H9 (cell line): ENCODE data around the gene TREML2. TPM values are rescaled to one million over a fixed set of nuclear protein-coding genes. Genes with fewer than 3 reads are reported as not detected.

ENCODE experiments used
- DNase-seq: peaks from one replicate; pipeline ENCODE4 v3.0.0-alpha.2; 2017
- H2AFZ ChIP-seq: one replicate; pipeline ENCODE4 v1.6.1; 2013; ENCODE audit warnings: mild to moderate bottlenecking, low read length, control low read depth, moderate library complexity
- H2AK5ac ChIP-seq: 2 replicates; pipeline ENCODE4 v1.6.1; 2013; ENCODE audit warnings: low read length, control low read depth, mixed read lengths; ENCODE audit not compliant: insufficient read length
- H2BK120ac ChIP-seq: one replicate; pipeline ENCODE4 v1.6.1; 2013; ENCODE audit warnings: low read depth, mild to moderate bottlenecking, low read length, control low read depth, inconsistent platforms; ENCODE audit not compliant: poor library complexity, severe bottlenecking
- H2BK12ac ChIP-seq: 2 replicates; pipeline ENCODE4 v1.6.1; 2013; ENCODE audit warnings: low read length, control low read depth, mixed read lengths, low read depth; ENCODE audit not compliant: insufficient read length
- H2BK15ac ChIP-seq: 2 replicates; pipeline ENCODE4 v1.6.1; 2013; ENCODE audit warnings: low read depth, low read length, control low read depth
- H2BK20ac ChIP-seq: one replicate; pipeline ENCODE4 v1.6.1; 2013; ENCODE audit warnings: low read depth, mild to moderate bottlenecking, low read length, control low read depth, inconsistent platforms; ENCODE audit not compliant: poor library complexity, severe bottlenecking
- H2BK5ac ChIP-seq: 2 replicates; pipeline ENCODE4 v1.6.1; 2013; ENCODE audit warnings: low read length, control low read depth, mixed read lengths; ENCODE audit not compliant: insufficient read length
- H3K14ac ChIP-seq: 2 replicates; pipeline ENCODE4 v1.6.1; 2013; ENCODE audit warnings: low read length, control low read depth; ENCODE audit not compliant: insufficient read depth
- H3K18ac ChIP-seq: 2 replicates; pipeline ENCODE4 v1.6.1; 2013; ENCODE audit warnings: low read depth, mild to moderate bottlenecking, mixed read lengths, low read length, control low read depth; ENCODE audit not compliant: insufficient read length
- H3K23ac ChIP-seq: 2 replicates; pipeline ENCODE4 v1.6.1; 2013; ENCODE audit warnings: low read length, control low read depth, mixed read lengths, low read depth; ENCODE audit not compliant: insufficient read length
- H3K23me2 ChIP-seq: 2 replicates; pipeline ENCODE4 v1.6.1; 2013; ENCODE audit warnings: low read depth, mild to moderate bottlenecking, mixed read lengths, low read length, control low read depth; ENCODE audit not compliant: insufficient read length, poor library complexity, severe bottlenecking
- H3K27ac ChIP-seq: 2 replicates; pipeline ENCODE4 v1.5.1; 2013; ENCODE audit warnings: low read length, control low read depth, mixed read lengths, low read depth; ENCODE audit not compliant: insufficient read length
- H3K27me3 ChIP-seq: 2 replicates; pipeline ENCODE4 v1.6.1; 2013; ENCODE audit warnings: low read length, control low read depth, inconsistent platforms; ENCODE audit not compliant: insufficient read depth
- H3K4ac ChIP-seq: 2 replicates; pipeline ENCODE4 v1.6.1; 2013; ENCODE audit warnings: low read depth, mild to moderate bottlenecking, control low read depth, inconsistent platforms, low read length, moderate library complexity
- H3K4me1 ChIP-seq: 2 replicates; pipeline ENCODE4 v1.6.1; 2013; ENCODE audit warnings: low read length, control low read depth, inconsistent platforms; ENCODE audit not compliant: insufficient read depth
- H3K4me2 ChIP-seq: 2 replicates; pipeline ENCODE4 v1.6.1; 2013; ENCODE audit warnings: low read length, control low read depth, mixed read lengths; ENCODE audit not compliant: insufficient read length, insufficient read depth
- H3K56ac ChIP-seq: 2 replicates; pipeline ENCODE4 v1.6.1; 2013; ENCODE audit warnings: low read depth, mild to moderate bottlenecking, mixed read lengths, low read length, control low read depth; ENCODE audit not compliant: insufficient read length
- H3K79me1 ChIP-seq: 2 replicates; pipeline ENCODE4 v1.6.1; 2013; ENCODE audit warnings: low read depth, mild to moderate bottlenecking, moderate library complexity, low read length, control low read depth, inconsistent platforms; ENCODE audit not compliant: insufficient read depth, poor library complexity, severe bottlenecking
- H3K79me2 ChIP-seq: 2 replicates; pipeline ENCODE4 v1.6.1; 2013; ENCODE audit warnings: low read length, control low read depth, inconsistent platforms; ENCODE audit not compliant: insufficient read depth
- H3K9ac ChIP-seq: 2 replicates; pipeline ENCODE4 v1.6.1; 2013; ENCODE audit warnings: low read length, control low read depth, mixed read lengths; ENCODE audit not compliant: insufficient read length; ENCODE audit errors: extremely low read depth
- H3K9me3 ChIP-seq: one replicate; pipeline ENCODE4 v1.6.1; 2013; ENCODE audit warnings: low read depth, low read length, inconsistent platforms; ENCODE audit not compliant: control insufficient read depth
- H3T11ph ChIP-seq: one replicate; pipeline ENCODE4 v1.6.1; 2013; ENCODE audit warnings: mild to moderate bottlenecking, low read length, control low read depth, inconsistent platforms
- H4K20me1 ChIP-seq: one replicate; pipeline ENCODE4 v1.6.1; 2013; ENCODE audit not compliant: control insufficient read depth, insufficient read length, insufficient read depth
- H4K5ac ChIP-seq: 2 replicates; pipeline ENCODE4 v1.6.1; 2013; ENCODE audit warnings: low read depth, mild to moderate bottlenecking, mixed read lengths, low read length, control low read depth; ENCODE audit not compliant: insufficient read length
- H4K8ac ChIP-seq: replicated peaks from 2 replicates; pipeline ENCODE4 v1.6.1; 2013; ENCODE audit warnings: low read length, control low read depth, mixed read lengths, low read depth; ENCODE audit not compliant: insufficient read length
- H4K91ac ChIP-seq: 2 replicates; pipeline ENCODE4 v1.6.1; 2013; ENCODE audit warnings: low read depth, mild to moderate bottlenecking, moderate library complexity, mixed read lengths, low read length, control low read depth; ENCODE audit not compliant: insufficient read length
- H3K27ac Mint-ChIP-seq, 3 experiments: 2 replicates in 2 of 3; 3 replicates in 1 of 3; pipeline ENCODE4 v1.8.0; 2020 to 2021; ENCODE audit warnings: mixed read lengths in 3 of 3, mild to moderate bottlenecking in 1 of 3, moderate library complexity in 1 of 3
- H3K27me3 Mint-ChIP-seq: 2 replicates; pipeline ENCODE4 v1.8.0; 2021; ENCODE audit warnings: low read depth, mild to moderate bottlenecking, moderate library complexity, mixed read lengths
- H3K36me3 Mint-ChIP-seq, 3 experiments: 2 replicates in 2 of 3; 3 replicates in 1 of 3; pipeline ENCODE4 v1.8.0; 2020 to 2021; ENCODE audit warnings: low read depth in 3 of 3, mixed read lengths in 3 of 3; ENCODE audit not compliant: insufficient read depth in 1 of 3
- H3K4me1 Mint-ChIP-seq, 2 experiments: 2 replicates each; pipeline ENCODE4 v1.8.0; 2020; ENCODE audit warnings: mixed read lengths in 2 of 2
- H3K4me3 Mint-ChIP-seq, 2 experiments: 2 replicates in 1 of 2; 3 replicates in 1 of 2; pipeline ENCODE4 v1.8.0; 2020 to 2021; ENCODE audit warnings: mild to moderate bottlenecking in 2 of 2, mixed read lengths in 2 of 2, moderate library complexity in 1 of 2
- H3K9me3 Mint-ChIP-seq, 2 experiments: 2 replicates in 1 of 2; 3 replicates in 1 of 2; pipeline ENCODE4 v1.8.0; 2020; ENCODE audit warnings: mild to moderate bottlenecking in 2 of 2, mixed read lengths in 2 of 2, moderate library complexity in 1 of 2
- WGBS: extraction: QIAGEN DNeasy Blood & Tissue Kit; methylation state at CpG from one replicate; pipeline ENCODE4 v1.1.7; 2013; ENCODE audit warnings: missing lambda C conversion rate, low lambda C conversion rate, mixed read lengths; ENCODE audit not compliant: insufficient read length; ENCODE audit errors: extremely low coverage; 5-methylcytosine and 5-hydroxymethylcytosine counted together
- total RNA-seq: library from RNA; stranded (reverse); gene quantifications from 2 replicates; pipeline ENCODE4 v1.2.1, GENCODE V29; 2021
- TF ChIP-seq, protein P1 (sequence below): fragments of 200-600 bp; sonication (generic); conservative IDR thresholded peaks from 3 replicates; pipeline ENCODE4 v1.8.0; 2021; ENCODE audit warnings: antibody characterized with exemption, mild to moderate bottlenecking

Gene TREML2
- total RNA-seq, 1 experiment from 2014 or later: 0.07 TPM

DNA sequence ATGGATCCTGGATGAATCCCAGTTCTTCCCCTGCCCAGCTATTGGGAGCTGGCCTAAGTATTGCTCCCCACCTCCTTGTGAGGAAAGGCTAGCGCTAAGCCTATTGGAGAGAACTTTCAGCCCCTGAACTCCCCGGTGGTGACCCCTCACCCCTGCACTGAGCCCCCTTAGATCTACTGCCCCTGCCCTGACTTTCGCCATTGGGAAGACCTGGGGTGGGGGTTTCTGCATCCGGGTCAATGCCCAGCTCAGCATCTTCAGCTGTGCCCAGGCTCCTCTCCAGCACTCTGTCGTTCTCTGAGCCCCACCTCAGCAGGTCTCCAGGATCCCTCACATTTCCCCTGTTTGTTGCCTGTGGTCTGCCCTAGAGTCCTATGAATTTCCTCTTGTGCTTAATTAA lies 36.2 kb upstream of the TREML2 start:
- H3K4me1 ChIP-seq: no peaks in the 10 kb centered on the region; the same call in 1 of the 2 replicates
- no peak overlapping the region for H3K9ac ChIP-seq
- H2BK12ac ChIP-seq: no peak overlapping the region
- no peak overlapping the region for H2AFZ ChIP-seq
- H3K4me2 ChIP-seq: no peak overlapping the region
- no peak overlapping the region for H2BK20ac ChIP-seq
- H3K23ac ChIP-seq: no peak overlapping the region
- no peaks in the 10 kb centered on the region for H3K23me2 ChIP-seq
- Mint-ChIP-seq H3K27me3 (peaks cover 32% of the 10 kb centered on the region), H3K4me1 (peaks cover 15 to 19% of the 10 kb centered on the region in 2 experiments), H3K4me3 (no peak overlapping the region), H3K36me3 (no peaks in the 10 kb centered on the region), H3K27ac (no peak overlapping the region), H3K9me3 (no peaks in the 10 kb centered on the region)
- no peaks in the 10 kb centered on the region for H4K20me1 ChIP-seq
- TF ChIP-seq, protein P1, sequence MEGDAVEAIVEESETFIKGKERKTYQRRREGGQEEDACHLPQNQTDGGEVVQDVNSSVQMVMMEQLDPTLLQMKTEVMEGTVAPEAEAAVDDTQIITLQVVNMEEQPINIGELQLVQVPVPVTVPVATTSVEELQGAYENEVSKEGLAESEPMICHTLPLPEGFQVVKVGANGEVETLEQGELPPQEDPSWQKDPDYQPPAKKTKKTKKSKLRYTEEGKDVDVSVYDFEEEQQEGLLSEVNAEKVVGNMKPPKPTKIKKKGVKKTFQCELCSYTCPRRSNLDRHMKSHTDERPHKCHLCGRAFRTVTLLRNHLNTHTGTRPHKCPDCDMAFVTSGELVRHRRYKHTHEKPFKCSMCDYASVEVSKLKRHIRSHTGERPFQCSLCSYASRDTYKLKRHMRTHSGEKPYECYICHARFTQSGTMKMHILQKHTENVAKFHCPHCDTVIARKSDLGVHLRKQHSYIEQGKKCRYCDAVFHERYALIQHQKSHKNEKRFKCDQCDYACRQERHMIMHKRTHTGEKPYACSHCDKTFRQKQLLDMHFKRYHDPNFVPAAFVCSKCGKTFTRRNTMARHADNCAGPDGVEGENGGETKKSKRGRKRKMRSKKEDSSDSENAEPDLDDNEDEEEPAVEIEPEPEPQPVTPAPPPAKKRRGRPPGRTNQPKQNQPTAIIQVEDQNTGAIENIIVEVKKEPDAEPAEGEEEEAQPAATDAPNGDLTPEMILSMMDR: no peak
- H3K18ac ChIP-seq: no peak overlapping the region
- H3K27ac ChIP-seq: no peak overlapping the region
- no CpG with 5 or more reads among the region's 5 CpGs for WGBS
- no peak for DNase-seq
- H3T11ph ChIP-seq: no peak overlapping the region
- H2AK5ac ChIP-seq: no peak overlapping the region
- H3K9me3 ChIP-seq: no peaks in the 10 kb centered on the region
- H4K91ac ChIP-seq: no peak overlapping the region
- no peak overlapping the region for H4K5ac ChIP-seq
- H2BK120ac ChIP-seq: no peak overlapping the region
- H2BK15ac ChIP-seq: no peak overlapping the region
- H3K14ac ChIP-seq: no peak overlapping the region
- H3K56ac ChIP-seq: no peak overlapping the region
- H3K79me1 ChIP-seq: no peaks in the 10 kb centered on the region
- no peaks in the 10 kb centered on the region for H3K79me2 ChIP-seq
- H2BK5ac ChIP-seq: no peak overlapping the region
- H3K27me3 ChIP-seq: no peaks in the 10 kb centered on the region; the same call in 1 of the 2 replicates
- H3K4ac ChIP-seq: no peak overlapping the region
- no peak overlapping the region for H4K8ac ChIP-seq
